Stimulated activated naive B cell treated with anti-CD40 and anti-IgM and Interleukin-4, amounts not matched to agents 10 μg/mL and 1 μg/mL and 100 μg/mL, for 72 hours (primary cell): ENCODE data around the gene S100PBP.

ENCODE experiments used
- ATAC-seq, 2 donors: fragments of 150-1000 bp; cut with Tn5 transposase; replicated peaks; 2 replicates each; pipeline ENCODE4 v1.10.0; 2021; ENCODE audit warnings: moderate library complexity in 1 of 2
- DNase-seq: peaks from one replicate; pipeline ENCODE4 v3.0.0; 2021
- H3K27ac Mint-ChIP-seq: one replicate; pipeline ENCODE4 v1.8.0; 2022; ENCODE audit warnings: mild to moderate bottlenecking, mixed read lengths
- H3K27me3 Mint-ChIP-seq, 2 donors: one replicate each; pipeline ENCODE4 v1.8.0; 2022; ENCODE audit warnings: mixed read lengths in 2 of 2
- H3K36me3 Mint-ChIP-seq, 2 donors: one replicate each; pipeline ENCODE4 v1.8.0; 2022; ENCODE audit warnings: mixed read lengths in 2 of 2, mild to moderate bottlenecking in 1 of 2
- H3K4me1 Mint-ChIP-seq, 2 donors: one replicate each; pipeline ENCODE4 v1.8.0; 2022; ENCODE audit warnings: mixed read lengths in 2 of 2, mild to moderate bottlenecking in 1 of 2
- H3K4me3 Mint-ChIP-seq, 2 donors: one replicate each; pipeline ENCODE4 v1.8.0; 2022; ENCODE audit warnings: mild to moderate bottlenecking in 2 of 2, mixed read lengths in 2 of 2, moderate library complexity in 1 of 2
- H3K9me3 Mint-ChIP-seq, 2 donors: one replicate each; pipeline ENCODE4 v1.8.0; 2022; ENCODE audit warnings: mixed read lengths in 2 of 2, mild to moderate bottlenecking in 1 of 2

Gene S100PBP

GRCh38 chr1:32865639-32866405 lies 48.4 kb downstream of the S100PBP start:
- peaks cover 8 to 13% of the 10 kb centered on the region in 2 donors for H3K4me1 Mint-ChIP-seq
- H3K36me3 Mint-ChIP-seq: peaks cover 30 to 51% of the 10 kb centered on the region in 2 donors
- no peak overlapping the region for H3K27ac Mint-ChIP-seq
- DNase-seq: no peak
- no peak overlapping the region for H3K4me3 Mint-ChIP-seq
- ATAC-seq: no peak
- no peaks in the 10 kb centered on the region for H3K9me3 Mint-ChIP-seq
- H3K27me3 Mint-ChIP-seq: peaks cover 14 to 17% of the 10 kb centered on the region in 2 donors

GRCh38 chr1:32867151-32867550 lies 49.7 kb downstream of the S100PBP start:
- Mint-ChIP-seq H3K9me3 (no peaks in the 10 kb centered on the region), H3K4me1 (peaks cover 11 to 25% of the 10 kb centered on the region in 2 donors), H3K4me3 (no peak overlapping the region), H3K36me3 (peaks cover 28 to 45% of the 10 kb centered on the region in 2 donors), H3K27me3 (peaks cover 25 to 29% of the 10 kb centered on the region in 2 donors), H3K27ac (peak overlapping the region; percentile 37)
- DNase-seq (no peak), ATAC-seq (no peak)

- Mint-ChIP-seq H3K27ac (no peak overlapping the region), H3K27me3 (peaks cover 27 to 32% of the 10 kb centered on the region in 2 donors), H3K36me3 (peaks cover 22 to 39% of the 10 kb centered on the region in 2 donors), H3K4me1 (peaks cover 13 to 30% of the 10 kb centered on the region in 2 donors), H3K9me3 (no peaks in the 10 kb centered on the region), H3K4me3 (no peak overlapping the region)
- DNase-seq (no peak), ATAC-seq (no peak)
These were observed 50.2 kb downstream of the S100PBP start for GRCh38 chr1:32867671-32868070.

DNA sequence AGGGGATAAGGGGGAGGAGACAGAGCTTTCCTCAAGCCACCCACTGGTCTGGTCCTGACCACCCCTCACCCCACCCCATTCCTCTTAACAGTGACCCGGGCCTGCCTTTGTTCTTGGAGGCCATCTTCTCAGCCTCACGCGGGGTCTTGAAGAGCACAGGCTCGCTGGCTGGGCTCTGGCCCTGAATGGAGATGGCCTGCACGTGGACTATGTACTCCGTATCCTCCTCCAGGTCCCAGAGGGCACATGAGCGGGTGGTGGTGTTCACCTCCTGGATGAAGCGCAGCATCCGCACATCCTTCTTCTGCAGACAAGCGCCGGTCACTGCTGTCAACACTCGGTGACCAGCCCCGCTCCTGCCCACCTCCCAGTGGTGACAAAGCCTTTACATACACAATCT lies 50.6 kb downstream of the S100PBP start:
- Mint-ChIP-seq H3K4me3 (no peak overlapping the region), H3K27ac (no peak overlapping the region), H3K4me1 (peaks cover 15 to 34% of the 10 kb centered on the region in 2 donors), H3K27me3 (peaks cover 29 to 35% of the 10 kb centered on the region in 2 donors), H3K9me3 (no peaks in the 10 kb centered on the region), H3K36me3 (peaks cover 19 to 35% of the 10 kb centered on the region in 2 donors)
- no peak for ATAC-seq
- DNase-seq: no peak

- peaks cover 29 to 35% of the 10 kb centered on the region in 2 donors for H3K27me3 Mint-ChIP-seq
These were observed 51.5 kb downstream of the S100PBP start for GRCh38 chr1:32868806-32869455.

GRCh38 chr1:32869923-32870614 lies 52.6 kb downstream of the S100PBP start:
- DNase-seq (no peak), ATAC-seq (no peak)
- Mint-ChIP-seq H3K4me1 (peaks cover 15 to 34% of the 10 kb centered on the region in 2 donors), H3K4me3 (peak overlapping the region; percentile 80 to 81), H3K27ac (peak overlapping the region; percentile 63), H3K36me3 (peaks cover 19 to 20% of the 10 kb centered on the region in 2 donors), H3K27me3 (peaks cover 34 to 41% of the 10 kb centered on the region in 2 donors), H3K9me3 (no peaks in the 10 kb centered on the region)

More at GRCh38 chr1:32868806-32869455, 51.5 kb downstream of the S100PBP start:
- no peak for DNase-seq
- Mint-ChIP-seq H3K27ac (no peak overlapping the region), H3K9me3 (no peaks in the 10 kb centered on the region), H3K4me3 (peak overlapping the region in 1 of 2 donors; percentile 80), H3K4me1 (peaks cover 15 to 34% of the 10 kb centered on the region in 2 donors), H3K36me3 (peaks cover 19 to 29% of the 10 kb centered on the region in 2 donors)
- no peak for ATAC-seq

DNA sequence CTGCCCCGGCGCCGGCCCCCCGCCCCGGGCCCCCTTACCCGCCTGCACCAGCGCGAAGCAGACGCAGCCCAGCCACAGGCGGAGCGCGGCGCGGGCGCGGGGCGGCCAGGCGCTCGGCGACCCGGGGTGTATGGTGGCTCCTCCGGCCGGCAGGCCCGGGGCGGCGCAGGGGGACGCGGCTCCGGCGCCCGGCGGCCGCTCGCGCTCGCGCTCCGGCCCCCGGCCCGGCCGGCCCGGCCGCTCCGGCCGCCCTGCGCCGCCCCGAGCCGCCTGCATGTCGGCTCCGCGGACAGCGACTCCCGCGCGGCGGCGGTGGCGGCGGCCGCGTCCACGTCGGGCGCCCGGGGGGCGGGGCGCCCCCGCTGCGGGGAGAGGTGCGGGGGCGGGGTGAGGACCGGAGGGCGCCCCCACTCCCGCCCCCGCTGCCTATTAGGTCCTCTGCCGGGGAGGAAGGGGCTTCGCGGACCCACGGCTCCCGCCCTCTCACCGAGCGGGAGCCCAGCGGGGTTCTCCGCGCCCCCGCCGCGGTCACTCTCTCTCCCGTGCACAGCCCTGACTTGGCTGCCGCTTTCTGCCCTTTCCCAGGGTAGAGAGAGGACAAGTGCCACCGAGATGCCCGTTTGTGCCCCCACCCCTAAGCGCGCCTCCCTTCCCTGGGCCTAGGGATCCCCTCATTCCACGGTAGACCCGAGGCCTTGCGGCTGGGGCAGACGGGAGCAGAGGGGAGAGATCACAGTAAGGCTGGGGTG lies 53.3 kb downstream of the S100PBP start, which contains the start of gene FNDC5:
Gene FNDC5, minus strand, starts transcription at position 298 of the 749 bp plus-strand sequence.
- H3K36me3 Mint-ChIP-seq: peaks cover 19 to 20% of the 10 kb centered on the region in 2 donors
- ATAC-seq (peak; percentile 30 to 34), DNase-seq (no peak)
- H3K27ac Mint-ChIP-seq: peak within 1 kb of the TSS; percentile 63
- peak within 1 kb of the TSS; percentile 80 to 81 for H3K4me3 Mint-ChIP-seq
- peaks cover 41 to 48% of the 10 kb centered on the region in 2 donors for H3K27me3 Mint-ChIP-seq
- no peaks in the 10 kb centered on the region for H3K9me3 Mint-ChIP-seq
- peaks cover 20 to 40% of the 10 kb centered on the region in 2 donors for H3K4me1 Mint-ChIP-seq

- peak overlapping the region; percentile 75 to 80 for H3K4me3 Mint-ChIP-seq
- peaks cover 46 to 55% of the 10 kb centered on the region in 2 donors for H3K27me3 Mint-ChIP-seq
- peak in 1 of 2 donors; percentile 18 for ATAC-seq
These were observed 54.1 kb downstream of the S100PBP start for GRCh38 chr1:32871364-32872191.

GRCh38 chr1:32872192-32872460 lies 54.7 kb downstream of the S100PBP start:
- Mint-ChIP-seq H3K27ac (no peak overlapping the region), H3K27me3 (peaks cover 47 to 57% of the 10 kb centered on the region in 2 donors), H3K9me3 (no peaks in the 10 kb centered on the region), H3K4me1 (peaks cover 27 to 49% of the 10 kb centered on the region in 2 donors), H3K36me3 (peaks cover 14 to 16% of the 10 kb centered on the region in 2 donors), H3K4me3 (peak overlapping the region in 1 of 2 donors; percentile 57)
- DNase-seq: no peak
- no peak for ATAC-seq

More at GRCh38 chr1:32871364-32872191, 54.1 kb downstream of the S100PBP start:
- Mint-ChIP-seq H3K27ac (no peak overlapping the region), H3K36me3 (peaks cover 14 to 16% of the 10 kb centered on the region in 2 donors), H3K9me3 (no peaks in the 10 kb centered on the region), H3K4me1 (peaks cover 27 to 48% of the 10 kb centered on the region in 2 donors)
- DNase-seq: no peak

DNA sequence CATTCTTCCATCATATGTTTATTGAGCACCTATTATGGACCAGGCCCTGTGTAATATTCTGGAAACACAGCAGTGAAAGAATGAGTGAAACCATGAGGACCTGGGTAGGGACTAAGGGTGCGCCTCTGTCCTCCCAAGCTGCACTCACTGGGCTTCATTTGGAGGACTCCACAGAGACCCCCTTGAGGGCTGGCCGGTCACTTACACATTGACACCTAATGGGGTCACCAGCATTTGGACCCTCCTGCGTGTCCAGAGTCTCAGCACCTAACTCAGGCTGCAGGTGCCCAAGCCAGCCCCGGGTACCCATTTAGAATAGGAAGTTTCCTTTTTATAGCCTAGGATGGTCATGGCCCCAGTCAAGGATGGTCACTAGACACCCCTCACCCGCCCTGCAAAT lies 56.0 kb downstream of the S100PBP start:
- H3K27me3 Mint-ChIP-seq: peaks cover 57 to 68% of the 10 kb centered on the region in 2 donors
- H3K9me3 Mint-ChIP-seq: no peaks in the 10 kb centered on the region
- peaks cover 27 to 49% of the 10 kb centered on the region in 2 donors for H3K4me1 Mint-ChIP-seq
- peaks cover 8 to 12% of the 10 kb centered on the region in 2 donors for H3K36me3 Mint-ChIP-seq
- H3K4me3 Mint-ChIP-seq: no peak overlapping the region
- H3K27ac Mint-ChIP-seq: no peak overlapping the region
- ATAC-seq (no peak), DNase-seq (no peak)

GRCh38 chr1:32874860-32875752 lies 57.7 kb downstream of the S100PBP start:
- no peak overlapping the region for H3K27ac Mint-ChIP-seq
- ATAC-seq: no peak
- DNase-seq: no peak
- H3K27me3 Mint-ChIP-seq: peaks cover 46 to 54% of the 10 kb centered on the region in 2 donors
- H3K9me3 Mint-ChIP-seq: no peaks in the 10 kb centered on the region
- no peak overlapping the region for H3K4me3 Mint-ChIP-seq
- H3K36me3 Mint-ChIP-seq: no peaks in the 10 kb centered on the region
- H3K4me1 Mint-ChIP-seq: peaks cover 21 to 40% of the 10 kb centered on the region in 2 donors
